Right renal cortex interstitium (tissue), 3 donors: ENCODE measurements around the gene TBCA. TPM values are rescaled to one million over a fixed set of nuclear protein-coding genes. Genes with fewer than 3 reads are reported as not detected.

Source experiments
- DNase-seq, 3 donors: peaks; one replicate each; pipeline ENCODE4 v3.0.0-alpha.2; 2013; ENCODE audit warnings: low read depth in 3 of 3, low spot score in 2 of 3
- polyA plus RNA-seq, 3 donors: library from polyadenylated mRNA; unstranded; fragments of 120-200 nt; gene quantifications; one replicate each; pipeline ENCODE4 v1.2.1, GENCODE V29; 2013; ENCODE audit not compliant: insufficient read length in 3 of 3

The TBCA gene
- polyA plus RNA-seq = 100 to 1,000 TPM; 315 to 327 (median 316) TPM

GRCh38 chr5:77775790-77776553 is at the start of gene TBCA:
TSS of gene TBCA (minus strand) at chr5:77776339. CDS start at chr5:77776257, 82 bp downstream.
- peak; percentile 85 to 89 (median 87) for DNase-seq

GRCh38 chr5:77824981-77825380 is 48.8 kb upstream of the TBCA start:
- DNase-seq = no peak

GRCh38 chr5:77816686-77817085 is 40.5 kb upstream of the TBCA start:
- no peak for DNase-seq

DNA sequence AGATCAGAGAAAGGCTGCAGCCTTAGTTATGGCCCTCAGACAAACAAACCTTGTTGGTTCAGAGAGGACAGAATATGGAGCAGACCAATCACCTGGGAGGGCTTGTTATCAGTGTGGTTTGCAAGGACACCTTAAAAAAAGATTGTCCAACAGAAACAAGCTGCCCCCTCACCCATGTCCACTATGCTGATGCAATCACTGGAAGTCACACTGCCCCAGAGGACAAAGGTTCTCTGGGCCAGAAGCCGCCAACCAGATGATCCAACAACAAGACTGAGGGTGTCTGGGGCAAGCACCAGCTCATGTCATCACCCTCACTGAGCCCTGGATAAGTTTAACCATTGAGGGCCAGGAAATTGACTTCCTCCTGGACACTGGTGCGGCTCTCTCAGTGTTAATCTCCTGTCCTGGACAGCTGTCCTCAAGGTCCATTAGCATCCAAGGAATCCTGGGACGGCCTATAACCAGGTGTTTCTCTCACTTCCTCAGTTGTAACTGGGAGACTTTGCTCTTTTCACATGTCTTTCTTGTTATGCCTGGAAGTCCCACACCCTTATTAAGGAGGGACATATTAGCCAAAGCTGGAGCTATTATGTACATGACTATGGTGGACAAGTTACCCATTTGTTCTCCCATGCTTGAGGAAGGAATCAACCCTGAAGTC is 36.9 kb upstream of the TBCA start:
- DNase-seq = no peak

- DNase-seq = no peak
These were observed 30.2 kb upstream of the TBCA start for GRCh38 chr5:77806213-77806843.

GRCh38 chr5:77798456-77798855 is 22.3 kb upstream of the TBCA start:
- DNase-seq = no peak

DNA sequence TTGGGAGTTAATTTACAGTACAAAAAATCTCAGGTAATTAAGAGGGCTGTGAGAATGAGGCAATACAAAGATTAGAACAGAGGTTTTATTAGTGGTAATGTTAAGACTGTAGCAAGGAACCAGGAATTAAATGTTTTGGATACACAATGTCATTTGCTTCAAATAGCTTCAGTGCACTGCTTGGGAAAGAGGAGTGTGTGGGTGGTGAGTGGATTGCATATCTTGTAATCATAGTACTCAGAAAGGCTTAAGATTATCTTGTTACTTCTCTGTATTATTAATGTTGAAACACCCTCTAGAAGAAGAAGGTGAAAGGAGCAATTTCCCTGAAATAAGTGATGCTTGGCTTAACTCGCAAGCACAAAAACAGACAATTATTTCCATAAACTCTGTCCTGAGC is 21.0 kb upstream of the TBCA start:
- no peak for DNase-seq

GRCh38 chr5:77795846-77796245 is 19.7 kb upstream of the TBCA start:
- DNase-seq = no peak

- no peak for DNase-seq
These were observed 19.1 kb upstream of the TBCA start for GRCh38 chr5:77795268-77795667.

DNA sequence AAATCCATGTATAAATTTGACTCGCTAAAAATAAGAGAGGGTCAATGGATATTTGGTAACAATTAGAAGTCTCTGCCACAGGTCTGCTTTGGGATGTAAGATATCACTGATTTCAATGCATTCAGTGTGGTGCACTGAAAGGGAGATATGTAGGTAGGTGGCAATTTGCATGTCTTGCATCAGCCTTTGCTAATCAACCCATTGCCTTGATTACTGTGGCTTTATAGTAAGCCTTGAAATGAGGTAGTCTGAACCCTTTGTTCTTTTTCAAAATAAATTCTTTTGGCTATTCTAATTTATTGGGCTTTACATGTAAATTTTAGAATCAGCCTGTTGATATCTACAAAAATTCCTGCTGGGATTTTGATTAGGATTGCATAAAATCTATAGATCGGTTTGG is 15.8 kb upstream of the TBCA start:
- no peak for DNase-seq

DNA sequence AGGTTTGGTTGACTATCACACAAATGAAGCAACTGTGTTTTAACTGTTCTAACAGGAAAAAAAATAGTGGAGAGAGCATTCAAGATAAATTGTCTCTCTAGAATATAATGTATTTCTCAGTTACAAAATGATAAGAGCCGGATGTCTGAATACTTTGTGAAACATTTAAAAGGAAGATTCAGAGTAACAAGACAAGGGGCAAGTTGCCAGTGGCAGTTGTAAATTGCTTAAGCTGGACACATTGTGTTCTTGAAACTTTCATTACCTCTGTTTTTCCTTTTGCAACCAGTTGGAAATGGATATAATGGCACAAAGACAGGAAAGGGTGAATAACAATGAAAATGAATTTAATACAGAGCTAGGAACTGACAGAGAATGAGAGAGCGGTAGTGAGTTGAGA is 15.2 kb upstream of the TBCA start:
- DNase-seq = no peak

DNA sequence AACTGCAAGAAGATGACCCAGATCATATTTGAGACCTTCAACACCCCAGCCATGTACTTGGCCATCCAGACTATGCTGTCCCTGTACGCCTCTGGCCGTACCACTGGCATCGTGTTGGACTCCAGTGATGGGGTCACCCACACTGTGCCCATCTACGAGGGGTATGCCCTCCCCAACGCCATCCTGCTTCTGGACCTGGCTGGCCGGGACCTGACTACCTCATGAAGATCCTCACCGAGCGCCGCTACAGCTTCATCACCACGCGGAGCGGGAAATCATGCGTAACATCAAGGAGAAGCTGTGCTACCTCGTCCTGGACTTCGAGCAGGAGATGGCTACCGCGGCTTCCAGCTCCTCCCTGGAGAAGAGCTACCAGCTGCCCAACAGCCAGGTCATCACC is 9.1 kb upstream of the TBCA start:
- DNase-seq = no peak

DNA sequence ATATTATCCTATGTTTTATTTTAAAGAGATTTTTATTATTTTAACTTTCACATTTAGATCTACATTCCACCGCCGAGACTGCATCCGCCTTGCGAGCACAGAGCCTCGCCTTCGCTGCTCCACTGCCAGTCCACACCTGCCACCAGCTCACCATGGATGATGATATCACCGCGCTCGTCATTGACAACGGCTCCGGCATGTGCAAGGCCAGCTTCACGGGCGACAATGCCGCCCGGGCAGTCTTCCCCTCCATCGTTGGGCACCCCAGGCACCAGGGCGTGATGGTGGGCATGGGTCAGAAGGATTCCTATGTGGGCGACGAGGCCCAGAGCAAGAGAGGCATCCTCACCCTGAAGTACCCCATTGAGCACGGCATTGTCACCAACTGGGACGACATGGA is 8.6 kb upstream of the TBCA start:
- DNase-seq = no peak

DNA sequence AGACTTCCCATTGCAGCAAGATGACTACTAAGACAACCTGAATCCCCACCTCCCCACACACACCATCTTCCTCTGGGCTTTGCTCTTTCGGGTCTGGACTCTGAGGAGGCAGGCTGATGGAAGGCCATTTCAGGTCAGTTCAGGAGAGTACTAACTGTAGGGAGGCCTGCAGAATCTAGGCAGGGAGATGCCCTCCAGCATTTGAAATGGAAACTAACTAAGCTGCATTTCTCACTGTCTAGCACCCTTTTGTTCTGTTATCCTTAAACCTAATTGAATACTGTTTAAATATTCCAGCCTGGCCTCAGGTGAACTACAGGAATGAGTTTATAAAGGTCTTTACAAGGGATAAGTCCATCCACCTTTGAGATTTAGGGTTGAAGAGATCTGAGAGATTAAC is 4.9 kb upstream of the TBCA start:
- no peak for DNase-seq

GRCh38 chr5:77778881-77779438 is 2.8 kb upstream of the TBCA start:
- no peak for DNase-seq

- DNase-seq = no peak
These were observed 2.3 kb upstream of the TBCA start for GRCh38 chr5:77778398-77778797.

DNA sequence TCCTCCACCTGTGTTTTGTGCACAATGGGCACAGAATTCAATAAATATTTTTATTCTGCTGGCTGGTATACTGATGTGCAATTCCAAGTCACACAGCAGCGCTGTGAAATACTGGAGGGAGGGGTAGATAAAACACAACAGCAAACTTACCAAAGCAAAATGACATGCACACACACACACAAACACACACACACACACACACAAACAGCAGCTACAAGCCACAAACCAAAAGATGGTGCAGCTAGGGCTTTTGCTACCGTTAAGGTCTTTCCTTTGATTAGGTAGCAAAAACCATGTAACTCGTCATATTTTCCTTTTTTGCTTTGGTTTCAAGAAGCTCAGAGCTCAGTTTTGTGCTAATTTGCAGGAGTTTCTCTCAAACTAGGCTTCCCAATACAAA is 1.8 kb upstream of the TBCA start:
- no peak for DNase-seq

- no peak for DNase-seq
These were observed 1.2 kb upstream of the TBCA start for GRCh38 chr5:77777281-77777892.

DNA sequence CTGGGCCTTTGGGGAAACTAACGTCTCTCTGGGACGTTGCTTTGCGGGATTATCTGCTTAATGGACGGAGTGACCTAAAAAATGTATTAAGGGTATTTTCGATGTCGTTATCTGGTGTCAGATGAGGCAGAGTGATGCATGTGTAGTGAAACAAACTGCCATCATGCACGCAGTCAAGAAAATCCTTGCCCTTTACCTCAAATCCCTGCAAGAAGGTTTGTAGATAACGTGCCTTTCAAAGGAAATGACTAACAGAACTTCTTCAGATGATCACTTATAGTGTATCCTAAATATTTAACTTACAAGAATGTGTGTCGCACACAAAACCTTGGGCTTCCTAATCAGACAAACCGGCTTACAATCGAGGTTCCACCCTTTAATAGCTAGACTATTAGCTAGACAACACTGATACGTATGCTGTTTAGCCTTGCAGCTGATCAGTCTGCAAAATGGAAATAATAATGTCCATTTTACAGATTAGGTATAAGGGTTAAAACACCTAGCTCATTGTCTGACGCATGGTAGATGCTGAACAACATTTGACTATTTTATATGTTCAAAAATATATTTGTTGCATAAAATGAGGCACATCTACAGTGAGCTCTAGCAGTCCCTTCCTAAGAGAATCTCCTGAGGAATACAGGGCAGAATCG is 541 bp upstream of the TBCA start:
- DNase-seq = no peak

DNA sequence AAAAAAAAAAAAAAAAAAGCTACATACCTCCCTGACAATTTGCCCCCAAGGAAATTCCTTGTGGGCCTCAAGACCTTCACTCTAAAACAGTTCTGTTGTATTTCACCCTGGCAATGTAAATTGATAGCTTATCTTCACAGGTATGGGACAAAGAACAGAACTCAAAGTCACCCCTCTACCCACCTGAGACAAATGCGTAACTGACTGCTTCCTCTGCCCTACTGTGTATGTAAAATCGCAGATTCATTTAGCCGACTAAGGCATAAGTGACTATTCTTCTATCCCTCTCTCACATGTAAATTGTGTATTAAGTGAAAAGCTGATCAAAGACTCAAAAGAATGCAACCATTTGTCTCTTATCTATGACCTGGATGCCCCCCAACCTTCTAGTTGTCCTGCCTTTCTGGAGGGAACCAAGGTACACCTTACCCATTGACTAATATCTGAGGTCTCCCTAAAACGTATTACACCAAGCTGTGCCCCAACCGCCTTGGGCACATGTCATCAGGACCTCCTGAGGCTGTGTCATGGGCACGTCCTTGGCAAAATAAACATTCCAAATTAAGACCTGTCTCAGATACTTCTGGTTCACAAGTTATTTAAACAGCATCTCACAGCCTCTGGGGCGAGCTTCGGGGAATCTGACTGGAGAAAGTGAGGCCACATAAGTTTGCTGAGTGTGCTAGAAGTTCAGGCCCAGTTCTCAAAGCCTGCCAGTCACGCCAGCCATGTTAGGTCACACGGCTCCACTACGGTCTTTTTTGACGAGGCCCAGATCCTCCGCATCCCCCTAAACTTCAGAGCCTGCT is 954 bp downstream of the TBCA start:
- DNase-seq = peak in 2 of 3 donors; percentile 13 to 52
